Measurements from ENCODE around the gene ERCC6L.

- TF ChIP-seq CTCF (IDR thresholded peaks at IDR 0.05) = no peak
- no peak for TF ChIP-seq POLR2A (IDR thresholded peaks at IDR 0.05)
Observed at GRCh38 chrX:72158773-72159172, 80.1 kb downstream of the ERCC6L start.
